ENCODE measurements around the gene ADAMTS19. TPM values are rescaled to one million over a fixed set of nuclear protein-coding genes. Genes with fewer than 3 reads are reported as not detected.

ADAMTS19 gene
- total and polyA plus RNA-seq, 12 donors, result 0.15 to 1.3 (median 0.43) TPM

GRCh38 chr5:129687941-129688340 lies 227.8 kb downstream of the ADAMTS19 start:
- 80 to 90% methylated on average over 3 of the region's 3 CpGs for WGBS, 2 donors

GRCh38 chr5:129689045-129689444 lies 228.9 kb downstream of the ADAMTS19 start:
- DNase-seq, result no peak
- TF ChIP-seq, protein P1, sequence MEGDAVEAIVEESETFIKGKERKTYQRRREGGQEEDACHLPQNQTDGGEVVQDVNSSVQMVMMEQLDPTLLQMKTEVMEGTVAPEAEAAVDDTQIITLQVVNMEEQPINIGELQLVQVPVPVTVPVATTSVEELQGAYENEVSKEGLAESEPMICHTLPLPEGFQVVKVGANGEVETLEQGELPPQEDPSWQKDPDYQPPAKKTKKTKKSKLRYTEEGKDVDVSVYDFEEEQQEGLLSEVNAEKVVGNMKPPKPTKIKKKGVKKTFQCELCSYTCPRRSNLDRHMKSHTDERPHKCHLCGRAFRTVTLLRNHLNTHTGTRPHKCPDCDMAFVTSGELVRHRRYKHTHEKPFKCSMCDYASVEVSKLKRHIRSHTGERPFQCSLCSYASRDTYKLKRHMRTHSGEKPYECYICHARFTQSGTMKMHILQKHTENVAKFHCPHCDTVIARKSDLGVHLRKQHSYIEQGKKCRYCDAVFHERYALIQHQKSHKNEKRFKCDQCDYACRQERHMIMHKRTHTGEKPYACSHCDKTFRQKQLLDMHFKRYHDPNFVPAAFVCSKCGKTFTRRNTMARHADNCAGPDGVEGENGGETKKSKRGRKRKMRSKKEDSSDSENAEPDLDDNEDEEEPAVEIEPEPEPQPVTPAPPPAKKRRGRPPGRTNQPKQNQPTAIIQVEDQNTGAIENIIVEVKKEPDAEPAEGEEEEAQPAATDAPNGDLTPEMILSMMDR (IDR thresholded peaks at IDR 0.05), result no peak
- H3K9me3 ChIP-seq, result no peaks in the 10 kb centered on the region
- no peak overlapping the region for H3K27ac ChIP-seq
- no peaks in the 10 kb centered on the region for H3K4me1 ChIP-seq
- no peaks in the 10 kb centered on the region for H3K27me3 ChIP-seq
- ATAC-seq, result no peak
- intact Hi-C loops (cut with DNase I), result no loop called here
- H3K4me3 ChIP-seq, result no peak overlapping the region
- H3K36me3 ChIP-seq, result no peaks in the 10 kb centered on the region

More at GRCh38 chr5:129687941-129688340, 227.8 kb downstream of the ADAMTS19 start:
- intact Hi-C loops (cut with DNase I), result no loop called here
- Histone ChIP-seq H3K36me3 (no peaks in the 10 kb centered on the region), H3K27me3 (no peaks in the 10 kb centered on the region), H3K9me3 (no peaks in the 10 kb centered on the region), H3K4me1 (no peaks in the 10 kb centered on the region), H3K27ac (no peak overlapping the region), H3K4me3 (no peak overlapping the region)
- TF ChIP-seq, protein P1 (IDR thresholded peaks at IDR 0.05), result no peak
- DNase-seq (no peak), ATAC-seq (no peak)

DNA sequence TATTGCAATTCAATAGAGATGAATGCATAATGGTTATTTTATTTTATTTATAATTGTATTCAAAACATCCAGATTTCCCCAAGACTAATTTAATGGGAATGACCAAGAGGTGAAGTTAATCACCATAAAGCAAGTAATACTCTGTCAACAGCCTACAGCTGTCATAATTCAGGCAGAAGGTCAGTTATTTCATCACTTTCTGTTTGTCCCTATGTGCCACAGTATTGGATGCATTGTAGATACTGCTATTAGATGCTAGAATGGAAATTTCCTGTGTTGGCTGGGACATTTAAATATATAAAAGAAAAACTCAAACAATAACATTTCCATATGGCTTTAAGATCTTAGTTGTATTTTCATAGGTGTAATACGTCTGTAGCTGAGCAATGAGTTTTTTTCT lies 231.1 kb downstream of the ADAMTS19 start:
- Histone ChIP-seq H3K27me3 (no peaks in the 10 kb centered on the region), H3K4me1 (no peaks in the 10 kb centered on the region)
- WGBS, 2 donors, result 47 to 68% methylated on average over 1 of the region's 1 CpG

DNA sequence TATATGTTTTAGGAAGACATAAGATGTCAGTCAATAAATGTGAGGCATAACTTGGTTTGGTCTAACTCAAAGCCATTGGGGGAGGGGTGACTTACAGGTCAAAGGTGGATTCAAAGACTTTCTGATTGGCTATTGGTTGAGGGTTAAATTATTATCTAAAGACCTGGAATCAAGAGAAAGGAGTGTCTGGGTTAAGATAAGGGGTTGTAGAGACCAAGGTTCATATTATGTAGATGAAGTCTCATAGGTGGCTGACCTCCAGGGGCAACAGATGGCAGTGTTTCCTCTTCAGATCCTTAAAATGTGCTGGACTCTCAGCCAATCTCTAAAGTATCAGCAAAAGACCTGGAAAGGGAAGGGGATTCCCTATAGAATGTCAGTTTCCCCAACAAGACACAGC lies 236.5 kb downstream of the ADAMTS19 start:
- Histone ChIP-seq H3K4me1 (no peaks in the 10 kb centered on the region), H3K27me3 (no peaks in the 10 kb centered on the region), H3K27ac (no peak overlapping the region), H3K36me3 (no peaks in the 10 kb centered on the region), H3K4me3 (no peak overlapping the region), H3K9me3 (no peaks in the 10 kb centered on the region)
- ATAC-seq (no peak), DNase-seq (no peak)
- TF ChIP-seq, protein P1 (IDR thresholded peaks at IDR 0.05), result no peak
- intact Hi-C loops (cut with DNase I), result no loop called here

More for the DNA sequence above, 231.1 kb downstream of the ADAMTS19 start:
- DNase-seq (no peak), ATAC-seq (no peak)
- intact Hi-C loops (cut with DNase I), result no loop called here
- Histone ChIP-seq H3K27ac (no peak overlapping the region), H3K9me3 (no peaks in the 10 kb centered on the region), H3K4me3 (no peak overlapping the region), H3K36me3 (no peaks in the 10 kb centered on the region)
- TF ChIP-seq, protein P1 (IDR thresholded peaks at IDR 0.05), result no peak

GRCh38 chr5:129698661-129699060 lies 238.6 kb downstream of the ADAMTS19 start:
- intact Hi-C loops (cut with DNase I), result no loop called here
- no peak for DNase-seq
- no peaks in the 10 kb centered on the region for H3K4me1 ChIP-seq
- H3K27me3 ChIP-seq, result no peaks in the 10 kb centered on the region
- no peak for ATAC-seq
- H3K36me3 ChIP-seq, result no peaks in the 10 kb centered on the region
- TF ChIP-seq, protein P1 (IDR thresholded peaks at IDR 0.05), result no peak
- no peak overlapping the region for H3K4me3 ChIP-seq
- no peak overlapping the region for H3K27ac ChIP-seq
- H3K9me3 ChIP-seq, result no peaks in the 10 kb centered on the region

Measured in heart right ventricle (tissue), 16 donors.